ENCODE data around the gene ZNF621.

DNA sequence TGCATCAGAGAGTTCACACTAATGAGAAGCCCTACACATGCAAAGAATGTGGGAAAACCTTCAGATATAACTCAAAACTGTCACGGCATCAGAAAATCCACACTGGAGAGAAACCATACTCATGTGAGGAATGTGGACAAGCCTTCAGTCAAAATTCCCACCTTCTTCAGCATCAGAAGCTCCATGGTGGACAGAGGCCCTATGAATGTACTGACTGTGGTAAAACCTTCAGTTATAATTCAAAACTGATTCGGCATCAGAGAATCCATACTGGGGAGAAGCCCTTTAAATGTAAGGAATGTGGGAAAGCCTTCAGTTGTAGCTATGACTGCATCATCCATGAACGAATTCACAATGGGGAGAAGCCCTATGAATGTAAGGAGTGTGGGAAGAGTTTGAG, 37.6 kb upstream of the ZNF621 start:
- TF ChIP-seq, protein P1, sequence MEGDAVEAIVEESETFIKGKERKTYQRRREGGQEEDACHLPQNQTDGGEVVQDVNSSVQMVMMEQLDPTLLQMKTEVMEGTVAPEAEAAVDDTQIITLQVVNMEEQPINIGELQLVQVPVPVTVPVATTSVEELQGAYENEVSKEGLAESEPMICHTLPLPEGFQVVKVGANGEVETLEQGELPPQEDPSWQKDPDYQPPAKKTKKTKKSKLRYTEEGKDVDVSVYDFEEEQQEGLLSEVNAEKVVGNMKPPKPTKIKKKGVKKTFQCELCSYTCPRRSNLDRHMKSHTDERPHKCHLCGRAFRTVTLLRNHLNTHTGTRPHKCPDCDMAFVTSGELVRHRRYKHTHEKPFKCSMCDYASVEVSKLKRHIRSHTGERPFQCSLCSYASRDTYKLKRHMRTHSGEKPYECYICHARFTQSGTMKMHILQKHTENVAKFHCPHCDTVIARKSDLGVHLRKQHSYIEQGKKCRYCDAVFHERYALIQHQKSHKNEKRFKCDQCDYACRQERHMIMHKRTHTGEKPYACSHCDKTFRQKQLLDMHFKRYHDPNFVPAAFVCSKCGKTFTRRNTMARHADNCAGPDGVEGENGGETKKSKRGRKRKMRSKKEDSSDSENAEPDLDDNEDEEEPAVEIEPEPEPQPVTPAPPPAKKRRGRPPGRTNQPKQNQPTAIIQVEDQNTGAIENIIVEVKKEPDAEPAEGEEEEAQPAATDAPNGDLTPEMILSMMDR (IDR thresholded peaks at IDR 0.05), result no peak
- TF ChIP-seq ARID4B (CRISPR knock-in tag; IDR thresholded peaks at IDR 0.05; ENCODE audit: borderline replicate concordance) (no peak), KAT7 (CRISPR knock-in tag; IDR thresholded peaks at IDR 0.05; ENCODE audit: borderline replicate concordance) (no peak), ZBTB21 (CRISPR knock-in tag; IDR thresholded peaks at IDR 0.05; ENCODE audit: borderline replicate concordance) (no peak), TEAD4 (CRISPR knock-in tag; IDR thresholded peaks at IDR 0.05) (no peak), E2F1 (CRISPR knock-in tag; IDR thresholded peaks at IDR 0.05) (no peak), ZNF263 (CRISPR knock-in tag; IDR thresholded peaks at IDR 0.05; ENCODE audit: low read depth) (no peak), SP1 (CRISPR knock-in tag; conservative IDR thresholded peaks at IDR 0.05) (no peak), SMAD3 (CRISPR knock-in tag; IDR thresholded peaks at IDR 0.05; ENCODE audit: borderline replicate concordance) (no peak), ZNF121 (CRISPR knock-in tag; IDR thresholded peaks at IDR 0.05) (no peak), ZBTB43 (CRISPR knock-in tag; IDR thresholded peaks at IDR 0.05) (no peak)
- TF ChIP-seq, protein P2, sequence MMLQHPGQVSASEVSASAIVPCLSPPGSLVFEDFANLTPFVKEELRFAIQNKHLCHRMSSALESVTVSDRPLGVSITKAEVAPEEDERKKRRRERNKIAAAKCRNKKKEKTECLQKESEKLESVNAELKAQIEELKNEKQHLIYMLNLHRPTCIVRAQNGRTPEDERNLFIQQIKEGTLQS (CRISPR knock-in tag; conservative IDR thresholded peaks at IDR 0.05), result no peak
- TF ChIP-seq, protein P3, sequence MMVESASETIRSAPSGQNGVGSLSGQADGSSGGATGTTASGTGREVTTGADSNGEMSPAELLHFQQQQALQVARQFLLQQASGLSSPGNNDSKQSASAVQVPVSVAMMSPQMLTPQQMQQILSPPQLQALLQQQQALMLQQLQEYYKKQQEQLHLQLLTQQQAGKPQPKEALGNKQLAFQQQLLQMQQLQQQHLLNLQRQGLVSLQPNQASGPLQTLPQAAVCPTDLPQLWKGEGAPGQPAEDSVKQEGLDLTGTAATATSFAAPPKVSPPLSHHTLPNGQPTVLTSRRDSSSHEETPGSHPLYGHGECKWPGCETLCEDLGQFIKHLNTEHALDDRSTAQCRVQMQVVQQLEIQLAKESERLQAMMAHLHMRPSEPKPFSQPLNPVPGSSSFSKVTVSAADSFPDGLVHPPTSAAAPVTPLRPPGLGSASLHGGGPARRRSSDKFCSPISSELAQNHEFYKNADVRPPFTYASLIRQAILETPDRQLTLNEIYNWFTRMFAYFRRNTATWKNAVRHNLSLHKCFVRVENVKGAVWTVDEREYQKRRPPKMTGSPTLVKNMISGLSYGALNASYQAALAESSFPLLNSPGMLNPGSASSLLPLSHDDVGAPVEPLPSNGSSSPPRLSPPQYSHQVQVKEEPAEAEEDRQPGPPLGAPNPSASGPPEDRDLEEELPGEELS (CRISPR knock-in tag; IDR thresholded peaks at IDR 0.05), result no peak
